Stimulated activated CD8-positive, alpha-beta memory T cell treated with anti-CD3 and anti-CD28 coated beads, Interleukin-12 subunit alpha, Interleukin-12 subunit beta, amount 100 ng/mL, for 24 hours (primary cell): ENCODE data around the gene LRFN3.
"Not testable (repeated sequence)": the region's sequence is repeated elsewhere in the genome, so short reads cannot be mapped to it uniquely, and the experiment has no call there.

Experiments used
- DNase-seq: peaks from one replicate; pipeline ENCODE4 v3.0.0-alpha.2; 2020; ENCODE audit errors: extremely low read depth

Gene LRFN3

GRCh38 chr19:35975608-35976214, 39.5 kb downstream of the LRFN3 start:
- no peak for DNase-seq

- no peak for DNase-seq
These were observed 41.5 kb downstream of the LRFN3 start for GRCh38 chr19:35977446-35978222.

GRCh38 chr19:35978271-35978670, 42.1 kb downstream of the LRFN3 start:
- no peak for DNase-seq

GRCh38 chr19:35978832-35979365, 42.7 kb downstream of the LRFN3 start:
- DNase-seq = no peak

GRCh38 chr19:35980997-35981396, 44.8 kb downstream of the LRFN3 start:
- not testable (repeated sequence) for DNase-seq

- DNase-seq = no peak
These were observed 47.0 kb downstream of the LRFN3 start for GRCh38 chr19:35983177-35983576.

GRCh38 chr19:35986111-35986510, 49.9 kb downstream of the LRFN3 start:
- DNase-seq = no peak

GRCh38 chr19:35986664-35987570, 50.7 kb downstream of the LRFN3 start:
- no peak for DNase-seq

- no peak for DNase-seq
These were observed 51.4 kb downstream of the LRFN3 start for GRCh38 chr19:35987571-35987896.

- DNase-seq = no peak
These were observed 52.6 kb downstream of the LRFN3 start for GRCh38 chr19:35988824-35989223.

GRCh38 chr19:35990156-35990555, 54.0 kb downstream of the LRFN3 start:
- no peak for DNase-seq

GRCh38 chr19:35990771-35991730, 54.9 kb downstream of the LRFN3 start:
- DNase-seq = no peak

GRCh38 chr19:35991731-35992450, 55.7 kb downstream of the LRFN3 start:
- DNase-seq = no peak

GRCh38 chr19:35992907-35993765, 57.0 kb downstream of the LRFN3 start:
- DNase-seq = no peak

- no peak for DNase-seq
These were observed 57.9 kb downstream of the LRFN3 start for GRCh38 chr19:35993923-35994598.
